MCF 10A (cell line): ENCODE results near the gene LRRC3. TPM values are rescaled to one million over a fixed set of nuclear protein-coding genes. Genes with fewer than 3 reads are reported as not detected.

Experiments used
- BruUV-seq: library from RNA; stranded (reverse); fragments of 400-500 nt; replicated peaks from 2 replicates; lab custom pipeline; 2021; lab: Mats Ljungman, UMichigan
- CTCF ChIA-PET: fragments of 300-600 bp; sonication (Branson Sonifier 250); formaldehyde crosslinking; extraction: SDS; loops from one replicate; lab custom pipeline; 2021; ENCODE audit warnings: antibody characterized with exemption, inconsistent platforms; lab: Yijun Ruan, JAX
- POLR2A ChIA-PET: fragments of 300-600, 350-650 bp; sonication (Branson Sonifier 250); formaldehyde crosslinking; extraction: SDS; loops from one replicate; lab custom pipeline; 2020; ENCODE audit warnings: antibody characterized with exemption, inconsistent platforms; lab: Yijun Ruan, JAX
- DNase-seq: peaks from one replicate; pipeline ENCODE4 v3.0.0-alpha.2; 2018; ENCODE audit not compliant: unreplicated experiment
- H3K27ac Mint-ChIP-seq: one replicate; pipeline ENCODE4 v1.8.0; 2022; ENCODE audit warnings: mild to moderate bottlenecking, low read depth, mixed read lengths; ENCODE audit not compliant: unreplicated experiment
- H3K27me3 Mint-ChIP-seq: one replicate; pipeline ENCODE4 v1.8.0; 2022; ENCODE audit warnings: mixed read lengths; ENCODE audit not compliant: insufficient read depth, unreplicated experiment
- H3K36me3 Mint-ChIP-seq: one replicate; pipeline ENCODE4 v1.8.0; 2022; ENCODE audit warnings: mild to moderate bottlenecking, moderate library complexity, mixed read lengths; ENCODE audit not compliant: insufficient read depth, unreplicated experiment
- H3K4me1 Mint-ChIP-seq: one replicate; pipeline ENCODE4 v1.8.0; 2022; ENCODE audit warnings: mixed read lengths; ENCODE audit not compliant: insufficient read depth, unreplicated experiment
- H3K4me3 Mint-ChIP-seq: one replicate; pipeline ENCODE4 v1.8.0; 2022; ENCODE audit warnings: mild to moderate bottlenecking, moderate library complexity, mixed read lengths; ENCODE audit not compliant: unreplicated experiment
- H3K9me3 Mint-ChIP-seq: one replicate; pipeline ENCODE4 v1.8.0; 2022; ENCODE audit warnings: mixed read lengths; ENCODE audit not compliant: unreplicated experiment
- CTCF ChIP-seq: fragments of 200-600 bp; IDR thresholded peaks from one replicate; pipeline ENCODE4 v1.8.0; 2022; ENCODE audit warnings: antibody characterized with exemption, mild to moderate bottlenecking; ENCODE audit not compliant: unreplicated experiment
- intact Hi-C: fragments of 100-400 bp; cut with micrococcal nuclease; formaldehyde crosslinking; loops from 2 replicates; pipeline ENCODE4 v1.14.1; 2022
- total RNA-seq: library from RNA; stranded (reverse); gene quantifications from 2 replicates; pipeline ENCODE4 v1.2.3, GENCODE V29; 2022

LRRC3 gene
- total RNA-seq, 1 experiment from 2014 or later: not detected

- ChIA-PET CTCF (interaction anchor here (0.7 kb wide), 1 partner anchor 326 kb away, joined by 4 read pairs; no protein-coding TSS in a partner anchor), POLR2A (no interaction called here)
- Mint-ChIP-seq H3K36me3 (no peaks in the 10 kb centered on the region), H3K9me3 (peaks cover 20% of the 10 kb centered on the region), H3K4me1 (no peaks in the 10 kb centered on the region), H3K27me3 (peaks cover 73% of the 10 kb centered on the region), H3K4me3 (no peak overlapping the region), H3K27ac (no peak overlapping the region)
- DNase-seq: no peak
- no TSS peak for BruUV-seq
- intact Hi-C loops: no loop called here
- TF ChIP-seq CTCF: no peak
Observed at GRCh38 chr21:44450999-44451398, 4.3 kb upstream of the LRRC3 start.

DNA sequence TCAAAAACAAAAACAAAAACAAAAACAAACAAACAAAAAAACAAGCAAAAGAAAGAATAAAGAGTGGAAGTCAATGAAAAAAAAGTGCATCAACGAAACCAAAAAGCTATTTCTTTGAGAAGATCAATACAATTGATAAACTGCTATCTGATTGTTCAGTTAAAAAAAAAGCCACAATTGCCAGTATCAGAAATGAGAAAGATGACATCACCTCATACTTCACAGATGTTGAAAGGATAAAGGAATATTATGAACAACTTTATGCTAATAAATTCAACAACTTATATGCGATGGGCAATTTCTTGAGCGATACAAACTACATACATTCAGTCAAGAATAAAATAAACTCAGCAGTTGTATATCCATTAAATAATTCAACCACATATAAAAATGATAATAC, 2.2 kb upstream of the LRRC3 start:
- no peak for TF ChIP-seq CTCF
- peaks cover 58% of the 10 kb centered on the region for H3K27me3 Mint-ChIP-seq
- H3K9me3 Mint-ChIP-seq: peaks cover 20% of the 10 kb centered on the region
- H3K36me3 Mint-ChIP-seq: no peaks in the 10 kb centered on the region
- intact Hi-C loops: no loop called here
- no peak overlapping the region for H3K27ac Mint-ChIP-seq
- CTCF ChIA-PET: no interaction called here
- no peak for DNase-seq
- H3K4me1 Mint-ChIP-seq: no peaks in the 10 kb centered on the region
- POLR2A ChIA-PET: no interaction called here
- no TSS peak for BruUV-seq
- no peak overlapping the region for H3K4me3 Mint-ChIP-seq

GRCh38 chr21:44454058-44454457, 1.3 kb upstream of the LRRC3 start:
- Mint-ChIP-seq H3K4me3 (no peak overlapping the region), H3K4me1 (no peaks in the 10 kb centered on the region), H3K9me3 (peaks cover 20% of the 10 kb centered on the region), H3K36me3 (no peaks in the 10 kb centered on the region), H3K27ac (no peak overlapping the region), H3K27me3 (peaks cover 49% of the 10 kb centered on the region)
- POLR2A ChIA-PET: no interaction called here
- no TSS peak for BruUV-seq
- DNase-seq: no peak
- CTCF ChIA-PET: interaction anchor here (0.7 kb wide), 1 partner anchor 186 kb away, joined by 3 read pairs; no protein-coding TSS in a partner anchor
- intact Hi-C loops: no loop called here
- no peak for TF ChIP-seq CTCF

GRCh38 chr21:44455524-44456213, 359 bp downstream of the LRRC3 start:
- DNase-seq: no peak
- Mint-ChIP-seq H3K36me3 (no peaks in the 10 kb centered on the region), H3K27ac (no peak overlapping the region), H3K27me3 (peaks cover 36% of the 10 kb centered on the region), H3K4me3 (no peak overlapping the region), H3K9me3 (peaks cover 20% of the 10 kb centered on the region), H3K4me1 (no peaks in the 10 kb centered on the region)
- no peak for TF ChIP-seq CTCF
- ChIA-PET POLR2A (no interaction called here), CTCF (no interaction called here)
- intact Hi-C loops: no loop called here
- BruUV-seq: no TSS peak
